GM21825 (cell line): ENCODE results near the gene MED16.
"Not testable (repeated sequence)": the region's sequence is repeated elsewhere in the genome, so short reads cannot be mapped to it uniquely, and the experiment has no call there.

Experiments
- ATAC-seq: cut with Tn5 transposase; IDR thresholded peaks from one replicate; pipeline ENCODE4 v1.9.1; 2021; ENCODE audit warnings: mild to moderate bottlenecking, moderate library complexity; ENCODE audit not compliant: unreplicated experiment

MED16 gene

DNA sequence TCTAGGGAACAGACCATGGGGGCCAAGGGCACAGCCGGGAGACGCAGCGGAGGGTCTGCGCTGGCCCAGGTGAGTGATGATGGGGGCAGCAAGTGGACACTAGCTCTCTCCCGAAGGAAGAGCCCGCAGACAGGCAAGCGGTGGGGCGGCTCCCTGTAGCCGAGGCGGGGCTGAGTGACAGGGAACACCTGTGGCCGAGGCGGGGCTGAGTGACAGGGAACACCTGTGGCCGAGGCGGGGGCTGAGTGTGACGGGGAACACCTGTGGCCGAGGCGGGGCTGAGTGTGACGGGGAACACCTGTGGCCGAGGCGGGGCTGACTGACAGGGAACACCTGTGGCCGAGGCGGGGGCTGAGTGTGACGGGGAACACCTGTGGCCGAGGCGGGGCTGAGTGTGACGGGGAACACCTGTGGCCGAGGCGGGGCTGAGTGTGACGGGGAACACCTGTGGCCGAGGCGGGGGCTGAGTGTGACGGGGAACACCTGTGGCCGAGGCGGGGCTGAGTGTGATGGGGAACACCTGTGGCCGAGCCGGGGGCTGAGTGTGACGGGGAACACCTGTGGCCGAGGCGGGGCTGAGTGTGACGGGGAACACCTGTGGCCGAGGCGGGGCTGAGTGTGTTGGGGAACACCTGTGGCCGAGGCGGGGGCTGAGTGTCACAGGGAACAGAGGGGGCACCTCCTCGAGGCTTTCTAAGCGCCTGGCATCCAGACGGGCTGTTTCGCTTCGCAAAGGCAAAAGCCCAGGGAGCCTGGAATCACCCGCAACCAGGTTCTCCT, 1.4 kb downstream of the MED16 start:
- not testable (repeated sequence) for ATAC-seq

DNA sequence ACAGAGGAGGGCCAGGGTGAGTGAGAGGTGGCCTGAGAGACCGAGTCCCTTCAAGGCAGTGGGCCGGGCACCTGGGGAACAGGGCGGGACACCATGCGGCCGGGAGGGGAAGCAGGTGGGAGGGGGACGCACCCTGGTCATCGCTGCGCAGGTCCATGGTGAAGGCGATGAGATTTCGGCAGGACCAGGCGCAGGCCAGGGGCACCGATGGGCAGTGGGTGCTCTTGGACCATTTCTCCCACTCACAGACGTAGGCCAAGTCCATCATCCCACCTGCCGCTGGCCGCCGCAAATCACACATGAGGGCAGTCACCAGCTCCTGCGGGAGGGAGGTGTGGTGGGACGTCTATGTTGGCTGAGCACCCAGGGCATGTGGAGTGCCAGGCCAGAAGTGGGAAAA, 2.2 kb downstream of the MED16 start:
- ATAC-seq, result no peak

DNA sequence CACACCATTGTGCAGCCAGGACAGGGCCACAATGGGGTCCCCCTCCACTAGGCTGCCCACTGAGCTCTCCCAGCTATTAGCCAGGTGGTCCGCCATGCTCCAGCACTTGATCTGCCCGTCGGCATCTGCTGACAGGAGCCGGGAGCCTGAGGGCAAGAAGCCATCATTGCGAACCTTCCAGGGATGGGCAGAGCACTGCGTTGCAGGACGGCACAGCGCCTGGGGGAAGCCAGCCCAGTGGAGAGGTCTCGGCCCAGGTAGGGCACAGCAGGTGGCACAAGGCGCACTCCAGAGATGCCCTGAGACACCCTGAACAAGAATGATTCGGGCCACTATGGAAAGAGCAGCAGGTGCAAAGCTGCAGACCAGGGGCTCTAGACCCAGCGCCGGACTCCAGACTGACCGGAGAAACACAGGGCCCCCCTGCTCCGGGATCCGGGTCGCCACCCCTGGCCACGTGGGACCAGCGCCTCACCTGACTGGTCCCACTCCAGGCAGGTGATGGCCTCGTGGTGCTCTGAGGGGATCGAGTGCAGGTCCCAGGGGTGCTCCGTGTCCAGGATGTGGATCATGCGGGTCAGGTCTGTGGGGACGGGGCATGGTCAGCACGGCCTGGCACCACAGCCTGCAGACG, 3.2 kb downstream of the MED16 start:
- ATAC-seq, result no peak

DNA sequence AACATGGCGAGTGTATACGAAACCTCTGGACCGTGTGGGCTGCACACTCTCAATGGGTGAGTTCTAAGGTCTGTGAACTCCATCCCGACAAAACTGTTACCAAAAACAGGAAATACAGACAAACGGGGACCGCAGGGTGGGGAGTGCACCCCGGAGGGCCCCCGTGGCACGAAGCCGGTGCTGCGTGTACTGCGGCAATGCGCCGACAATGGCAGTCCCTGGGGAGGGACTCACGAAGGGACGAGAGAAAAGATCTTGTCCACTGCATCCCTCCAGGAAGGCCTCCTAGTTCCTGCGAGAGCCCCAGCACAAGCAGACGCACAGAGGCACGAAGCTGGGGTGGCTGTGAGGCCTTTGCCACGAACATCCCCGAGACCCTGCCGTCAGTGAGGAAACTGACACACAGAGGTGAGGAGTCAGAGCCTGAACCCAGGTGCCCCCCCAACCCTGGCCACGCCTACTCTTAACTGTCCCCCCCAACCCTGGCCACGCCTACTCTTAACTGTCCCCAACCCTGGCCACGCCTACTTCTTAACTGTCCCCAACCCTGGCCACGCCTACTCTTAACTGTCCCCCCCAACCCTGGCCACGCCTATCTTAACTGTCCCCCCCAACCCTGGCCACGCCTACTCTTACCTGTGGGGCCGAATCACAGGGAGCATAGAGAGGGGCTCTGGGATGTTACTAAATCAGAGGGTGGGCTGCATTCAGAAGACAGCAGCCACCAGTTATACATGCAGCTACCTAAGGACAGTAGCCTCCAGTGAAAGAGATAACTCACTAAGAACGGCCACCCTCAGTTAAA, 4.2 kb downstream of the MED16 start:
- ATAC-seq, result no peak

DNA sequence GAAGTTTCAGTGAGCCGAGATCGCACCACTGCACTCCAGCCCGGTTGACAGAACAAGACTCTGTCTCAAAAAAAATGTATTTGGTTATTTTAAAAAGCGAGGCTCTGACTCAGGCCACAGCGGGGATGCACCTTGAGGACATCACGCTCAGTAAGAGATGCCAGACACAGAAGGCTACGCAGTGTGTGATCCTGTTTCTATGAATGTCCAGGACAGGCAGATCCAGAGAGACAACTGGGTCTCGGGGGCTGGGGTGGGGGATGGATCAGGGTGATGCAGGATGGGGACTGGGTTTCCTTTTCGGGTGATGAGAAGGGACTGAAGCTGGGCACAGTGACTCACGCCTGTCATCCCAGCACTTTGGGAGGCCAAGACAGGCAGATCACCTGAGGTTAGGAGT, 5.4 kb downstream of the MED16 start:
- ATAC-seq, result no peak

DNA sequence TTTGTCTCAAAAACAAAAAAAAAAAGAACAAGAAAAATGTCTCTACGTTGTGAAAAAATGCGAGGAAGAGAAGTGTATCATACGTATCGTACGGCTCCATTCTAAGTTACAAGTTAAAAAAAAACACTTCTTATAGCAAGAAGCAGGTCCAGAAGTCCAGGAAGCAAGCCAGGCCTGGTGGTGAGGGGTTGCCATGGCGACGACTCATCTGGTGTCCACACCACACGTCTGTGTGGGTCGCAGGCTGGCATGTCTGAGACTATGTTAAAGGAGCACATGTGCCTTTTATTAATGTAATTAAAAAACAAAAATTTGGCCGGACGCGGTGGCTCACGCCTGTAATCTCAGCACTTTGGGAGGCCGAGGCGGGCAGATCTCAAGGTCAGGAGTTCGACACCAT, 5.9 kb downstream of the MED16 start:
- no peak for ATAC-seq

DNA sequence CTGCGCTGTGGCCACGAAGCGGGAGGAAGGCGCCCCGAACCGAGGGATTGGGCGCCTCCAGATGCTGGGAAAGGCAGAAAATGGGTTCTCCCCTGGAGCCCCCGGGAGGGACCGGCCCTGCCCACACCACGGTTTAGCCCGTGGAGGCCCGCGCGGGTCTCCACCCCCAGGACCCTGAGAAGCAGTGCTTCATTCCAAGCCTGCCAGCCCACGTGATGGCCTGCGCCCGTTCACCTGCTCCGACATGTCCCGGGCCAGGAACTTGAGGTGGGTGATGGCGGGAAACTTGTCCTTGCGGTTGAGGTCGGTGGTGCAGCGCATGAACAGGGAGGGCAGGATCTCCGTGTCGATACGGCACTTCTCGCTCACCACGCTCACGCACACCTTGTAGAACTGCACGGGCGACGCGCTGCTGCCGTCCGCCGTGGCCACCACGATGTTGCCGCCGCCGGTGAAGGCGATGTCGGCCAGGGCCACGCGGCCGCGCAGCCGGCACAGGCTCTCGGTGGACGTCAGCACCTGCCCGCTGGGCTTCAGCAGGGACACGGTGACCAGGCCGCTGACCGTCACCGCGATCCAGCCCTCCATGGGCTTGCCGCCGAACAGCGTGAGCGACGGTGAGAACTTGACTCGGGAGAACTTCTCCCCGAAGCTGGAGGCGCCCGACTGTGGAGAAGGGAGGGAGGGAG, 7.3 kb downstream of the MED16 start:
- no peak for ATAC-seq

DNA sequence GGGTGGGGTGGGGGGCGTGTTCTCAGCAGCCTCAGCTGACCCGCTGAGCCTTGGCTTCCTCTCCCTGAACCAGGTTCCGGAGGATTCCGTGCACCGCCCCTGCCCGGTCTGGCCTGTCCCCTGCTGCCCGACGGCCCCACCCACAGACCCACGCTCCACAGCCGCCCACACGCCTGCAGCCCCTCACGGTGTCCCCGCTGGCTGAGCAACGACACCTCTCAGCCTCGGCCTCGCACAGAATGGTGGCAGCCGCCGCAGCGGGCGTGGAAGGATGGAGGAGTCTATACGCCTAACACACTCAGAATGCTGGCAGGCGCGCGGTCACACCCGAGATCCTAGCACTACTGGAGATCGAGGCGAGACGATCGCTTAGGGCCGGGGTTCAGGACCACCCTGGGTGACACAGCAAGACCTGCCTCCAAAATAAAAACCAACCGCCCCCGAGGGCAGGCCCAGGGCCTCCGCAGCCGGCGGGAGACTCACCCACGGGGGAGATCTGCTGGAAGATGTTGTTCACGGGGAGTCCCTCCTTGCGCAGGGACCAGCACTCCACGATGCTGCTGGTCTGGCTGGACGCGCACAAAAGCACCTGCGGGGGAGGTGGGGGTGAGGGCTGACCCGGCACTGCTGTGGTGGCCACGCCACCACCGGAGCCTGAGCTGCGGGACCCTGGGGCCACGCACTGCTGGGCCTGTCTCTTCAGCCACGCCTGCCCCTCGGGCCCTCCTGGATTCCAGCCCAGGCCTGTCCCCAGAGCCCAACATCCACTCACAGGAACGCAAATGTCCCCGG, 8.4 kb downstream of the MED16 start:
- no peak for ATAC-seq

DNA sequence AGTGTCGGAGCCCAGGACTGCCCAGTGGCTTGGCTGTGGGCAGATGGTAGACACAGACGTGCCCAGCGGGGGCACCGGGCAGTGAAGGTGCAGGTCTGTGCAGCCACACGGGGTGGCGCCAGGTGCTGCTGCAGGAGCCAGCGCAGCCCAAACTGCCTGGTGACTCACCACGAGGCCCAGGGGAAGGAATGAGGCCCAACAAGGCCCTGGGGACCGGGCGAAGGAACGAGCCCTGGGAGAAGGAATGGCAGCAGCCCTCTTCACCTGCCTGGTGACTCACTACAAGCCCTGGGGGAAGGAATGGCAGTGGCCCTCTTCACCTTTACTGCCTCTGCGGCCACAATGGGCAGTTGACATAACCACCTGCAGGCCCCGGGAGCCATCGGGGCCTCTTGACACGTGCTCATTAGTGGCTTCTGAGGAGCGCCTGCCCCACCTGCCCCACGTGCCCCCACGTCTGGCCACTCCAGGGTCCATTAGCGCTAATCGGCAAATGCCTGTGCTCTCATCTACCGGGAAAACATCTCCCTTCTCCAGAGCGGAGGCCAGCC, 9.3 kb downstream of the MED16 start:
- no peak for ATAC-seq

DNA sequence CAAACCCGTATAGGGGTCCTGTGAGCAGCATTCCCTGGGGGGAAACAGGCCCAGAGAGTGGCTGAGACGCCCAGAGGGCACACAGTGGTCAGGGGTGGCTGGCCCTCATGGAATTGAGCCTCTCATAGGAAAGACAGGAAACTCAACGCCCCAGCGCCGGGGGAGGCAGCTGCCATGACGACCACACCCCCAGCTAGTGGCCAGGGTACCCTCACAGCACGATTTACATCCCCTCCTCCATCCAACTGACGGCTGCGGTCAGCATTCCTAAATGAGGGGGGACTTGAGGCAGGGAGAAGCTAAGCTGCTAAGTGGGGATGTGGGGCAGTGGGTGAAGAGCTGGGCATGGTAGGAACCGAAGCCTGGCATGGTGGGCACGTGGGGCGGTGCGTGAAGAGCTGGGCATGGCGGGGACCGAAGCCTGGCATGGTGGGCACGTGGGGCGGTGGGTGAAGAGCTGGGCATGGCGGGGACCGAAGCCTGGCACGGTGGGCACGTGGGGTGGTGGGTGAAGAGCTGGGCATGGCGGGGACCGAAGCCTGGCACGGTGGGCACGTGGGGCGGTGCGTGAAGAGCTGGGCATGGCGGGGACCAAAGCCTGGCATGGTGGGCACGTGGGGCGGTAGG, 10.0 kb downstream of the MED16 start:
- ATAC-seq, result no peak

DNA sequence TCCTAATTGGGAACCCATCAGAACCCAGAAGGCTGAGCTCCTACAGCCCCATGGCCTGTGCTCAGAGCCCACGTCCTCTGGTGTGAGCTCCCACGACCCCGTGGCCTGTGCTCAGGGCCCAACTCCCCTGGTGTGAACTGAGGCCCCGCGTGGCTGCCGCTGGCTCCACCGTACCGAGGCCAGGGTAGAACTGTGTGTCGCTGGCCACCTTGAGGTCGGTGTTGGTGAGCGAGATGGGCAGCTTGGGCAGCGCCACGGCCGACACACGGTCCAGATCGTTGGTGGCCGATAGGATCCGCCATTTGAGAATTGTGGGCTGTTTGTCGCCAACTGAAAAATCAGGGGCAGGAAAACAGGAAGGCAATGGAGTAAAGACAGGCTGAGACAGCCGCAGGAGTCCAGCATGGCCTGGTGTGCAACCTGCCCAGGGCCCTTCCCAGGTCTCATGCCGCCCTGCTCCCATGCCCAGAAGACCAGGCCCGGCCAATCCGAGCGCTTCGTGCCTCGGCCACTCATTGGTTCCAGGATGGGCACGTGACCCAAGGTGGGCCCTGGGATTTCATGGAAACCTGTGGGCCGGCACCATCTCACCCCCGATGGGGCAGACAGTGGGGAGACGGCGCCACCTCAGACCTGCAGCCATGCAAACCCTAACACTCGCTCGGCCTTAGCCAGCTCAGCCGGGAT, 11.5 kb downstream of the MED16 start:
- ATAC-seq, result no peak

DNA sequence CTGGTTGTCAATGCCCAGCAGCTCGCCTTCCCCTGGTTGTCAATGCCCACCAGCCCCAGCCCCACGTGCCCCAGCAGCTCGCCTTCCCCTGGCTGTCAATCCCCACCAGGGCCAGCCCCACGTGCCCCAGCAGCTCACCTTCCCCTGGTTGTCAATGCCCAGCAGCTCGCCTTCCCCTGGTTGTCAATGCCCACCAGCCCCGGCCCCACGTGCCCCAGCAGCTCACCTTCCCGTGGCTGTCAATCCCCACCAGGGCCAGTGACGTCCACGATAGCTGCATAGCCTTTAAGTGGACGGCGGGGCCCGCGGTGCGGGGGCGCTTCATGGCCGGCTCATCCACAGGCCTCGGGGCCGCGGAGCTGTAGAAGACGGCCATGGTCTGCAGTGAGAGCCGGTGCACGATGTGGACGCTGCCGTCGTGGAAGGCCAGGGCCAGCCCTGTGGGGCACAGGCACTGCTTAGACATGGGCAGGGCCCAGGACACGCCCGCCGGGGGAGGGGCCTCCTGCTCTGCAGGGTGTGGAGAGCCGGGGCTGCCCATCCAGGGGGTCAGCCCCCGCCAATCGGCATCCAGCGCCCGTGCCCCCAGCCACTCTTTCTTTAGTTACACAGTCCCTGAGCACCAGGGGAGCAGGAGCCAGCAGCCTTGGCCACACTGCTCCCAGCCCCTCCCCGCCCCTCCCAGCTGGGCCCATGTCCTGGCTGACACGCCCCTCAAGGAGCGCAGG, 13.1 kb downstream of the MED16 start:
- ATAC-seq, result no peak

DNA sequence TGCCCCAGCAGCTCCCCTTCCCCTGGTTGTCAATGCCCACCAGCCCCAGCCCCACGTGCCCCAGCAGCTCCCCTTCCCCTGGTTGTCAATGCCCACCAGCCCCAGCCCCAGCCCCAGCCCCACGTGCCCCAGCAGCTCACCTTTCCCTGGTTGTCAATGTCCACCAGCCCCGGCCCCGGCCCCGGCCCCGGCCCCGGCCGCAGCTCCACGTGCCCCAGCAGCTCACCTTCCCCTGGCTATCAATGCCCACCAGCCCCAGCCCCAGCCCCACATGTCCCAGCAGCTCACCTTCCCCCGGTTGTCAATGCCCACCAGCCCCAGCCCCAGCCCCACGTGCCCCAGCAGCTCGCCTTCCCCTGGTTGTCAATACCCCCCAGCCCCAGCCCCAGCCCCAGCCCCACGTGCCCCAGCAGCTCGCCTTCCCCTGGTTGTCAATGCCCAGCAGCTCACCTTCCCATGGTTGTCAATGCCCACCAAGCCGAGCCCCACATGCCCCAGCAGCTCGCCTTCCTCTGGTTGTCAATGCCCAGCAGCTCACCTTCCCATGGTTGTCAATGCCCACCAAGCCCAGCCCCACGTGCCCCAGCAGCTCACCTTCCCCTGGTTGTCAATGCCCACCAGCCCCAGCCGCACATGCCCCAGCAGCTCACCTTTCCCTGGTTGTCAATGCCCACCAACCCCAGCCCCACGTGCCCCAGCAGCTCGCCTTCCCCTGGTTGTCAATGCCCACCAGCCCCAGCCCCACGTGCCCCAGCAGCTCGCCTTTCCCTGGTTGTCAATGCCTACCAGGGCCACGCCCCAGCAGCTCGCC, 14.0 kb downstream of the MED16 start:
- ATAC-seq, result not testable (repeated sequence)

DNA sequence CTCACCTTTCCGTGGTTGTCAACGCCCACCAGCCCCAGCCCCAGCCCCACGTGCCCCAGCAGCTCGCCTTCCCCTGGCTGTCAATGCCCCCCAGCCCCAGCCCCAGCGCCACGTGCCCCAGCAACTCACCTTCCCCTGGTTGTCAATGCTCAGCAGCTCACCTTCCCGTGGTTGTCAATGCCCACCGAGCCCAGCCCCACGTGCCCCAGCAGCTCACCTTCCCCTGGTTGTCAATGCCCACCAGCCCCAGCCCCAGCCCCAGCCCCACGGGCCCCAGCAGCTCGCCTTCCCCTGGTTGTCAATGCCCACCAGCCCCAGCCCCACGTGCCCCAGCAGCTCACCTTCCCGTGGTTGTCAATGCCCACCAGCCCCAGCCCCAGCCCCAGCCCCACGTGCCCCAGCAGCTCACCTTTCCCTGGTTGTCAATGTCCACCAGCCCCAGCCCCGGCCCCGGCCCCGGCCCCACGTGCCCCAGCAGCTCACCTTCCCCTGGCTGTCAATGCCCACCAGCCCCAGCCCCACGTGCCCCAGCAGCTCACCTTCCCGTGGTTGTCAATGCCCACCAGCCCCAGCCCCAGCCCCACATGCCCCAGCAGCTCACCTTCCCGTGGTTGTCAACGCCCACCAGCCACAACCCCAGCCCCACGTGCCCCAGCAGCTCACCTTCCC, 14.9 kb downstream of the MED16 start:
- ATAC-seq, result not testable (repeated sequence)

DNA sequence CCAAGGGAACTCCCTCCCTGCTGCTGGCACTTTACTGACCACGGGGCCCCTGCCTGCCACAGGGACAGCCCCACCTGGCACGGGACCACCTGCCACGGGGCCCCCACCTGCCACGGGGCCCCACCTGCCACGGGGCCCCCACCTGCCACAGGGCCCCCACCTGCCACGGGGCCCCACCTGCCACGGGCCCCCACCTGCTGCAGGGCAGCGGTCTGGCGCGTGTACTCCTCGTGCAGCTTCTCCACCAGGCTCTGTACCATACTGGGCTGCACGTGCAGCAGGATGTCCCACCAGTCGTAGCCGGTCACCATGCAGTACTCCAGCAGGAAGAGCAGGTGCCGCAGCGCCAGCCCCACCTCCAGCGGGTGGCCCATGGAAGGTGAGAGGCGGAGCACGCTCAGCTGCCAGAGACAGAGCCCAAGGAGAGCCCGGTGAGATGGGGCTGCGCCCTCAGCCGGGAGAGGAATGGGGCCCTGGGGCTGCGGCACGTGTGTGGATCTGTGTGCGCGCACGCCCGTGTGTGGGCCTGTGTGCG, 16.1 kb downstream of the MED16 start:
- ATAC-seq, result no peak

DNA sequence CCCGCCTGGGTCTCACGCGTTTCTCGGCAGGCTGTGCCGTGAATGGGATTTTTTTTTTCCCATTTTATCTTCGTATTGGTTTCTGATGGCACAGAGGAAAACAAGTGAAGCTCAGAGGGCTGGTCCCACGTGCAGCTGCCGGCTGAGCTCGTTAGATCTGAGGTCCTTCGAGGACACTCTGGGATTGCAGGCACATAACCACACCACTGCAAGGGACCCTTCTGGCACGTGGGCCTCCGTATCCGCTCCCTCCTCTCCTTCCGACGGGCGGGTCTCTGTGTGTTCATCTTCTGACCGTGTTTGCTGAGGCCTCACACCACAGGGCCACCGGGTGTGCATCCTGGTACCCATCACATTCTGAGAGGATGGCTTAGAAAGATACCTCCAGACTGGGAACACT, 16.9 kb downstream of the MED16 start:
- no peak for ATAC-seq
